Measurements from ENCODE around the gene ADAMTS2.

DNA sequence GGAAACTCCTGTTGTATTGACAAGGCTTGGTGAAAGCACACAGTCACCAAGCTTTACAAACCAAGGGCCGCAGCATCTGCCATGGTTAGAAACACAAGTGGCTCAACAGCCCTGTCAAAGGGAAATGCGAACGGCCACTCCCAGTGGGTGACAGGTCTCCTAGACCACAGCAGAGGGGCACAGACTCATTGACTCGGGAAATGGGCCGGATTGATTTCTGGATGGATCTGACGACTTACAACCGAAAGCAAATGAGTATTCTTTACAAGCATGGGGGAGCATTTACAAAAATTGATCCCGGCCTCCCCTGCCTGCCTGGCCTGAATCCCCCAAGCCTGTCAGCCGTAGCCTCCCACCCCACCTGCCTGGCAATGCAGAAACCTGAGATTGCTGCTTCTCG, 48.2 kb downstream of the ADAMTS2 start:
- TF ChIP-seq POLR2AphosphoS5 (IDR thresholded peaks at IDR 0.05; ENCODE audit: low read depth) (no peak), EZH2phosphoT487 (IDR thresholded peaks at IDR 0.05; ENCODE audit: unreplicated experiment) (no peak)

Data from GM23338 (cell line).